H1 (cell line): ENCODE measurements around the gene LBP. TPM values are rescaled to one million over a fixed set of nuclear protein-coding genes. Genes with fewer than 3 reads are reported as not detected.

ENCODE experiments used
- CTCF ChIA-PET: fragments of 300-600 bp; sonication (Branson Sonifier 250); formaldehyde crosslinking; loops from one replicate; lab custom pipeline; 2021; ENCODE audit not compliant: partially characterized antibody; lab: Charles Lee
- POLR2A ChIA-PET: fragments of 300-600 bp; sonication (Branson Sonifier 250); formaldehyde crosslinking; loops from one replicate; lab custom pipeline; 2021; ENCODE audit warnings: inconsistent platforms; ENCODE audit not compliant: partially characterized antibody; lab: Charles Lee
- DNase-seq, 2 experiments: peaks; one replicate each; pipeline versions ENCODE4 v3.0.0 to v3.0.0-alpha.2; 2010 to 2022; ENCODE audit warnings: low spot score in 2 of 2, low read depth in 1 of 2, mixed read lengths in 1 of 2
- FAIRE-seq: peaks from 2 replicates; lab custom pipeline; 2011; peaks lifted over from hg19 to GRCh38; lab: Jason Lieb, UNC
- H2AFZ ChIP-seq: 2 replicates; pipeline ENCODE4 v1.8.1; 2012; ENCODE audit warnings: low read length, inconsistent platforms
- H2AK5ac ChIP-seq: 2 replicates; pipeline ENCODE4 v1.6.1; 2013; ENCODE audit warnings: low read depth, low read length
- H2BK120ac ChIP-seq: replicated peaks from 2 replicates; pipeline ENCODE3; 2013; ENCODE audit warnings: low read depth, low read length, inconsistent platforms
- H2BK12ac ChIP-seq: 2 replicates; pipeline ENCODE4 v1.6.1; 2013; ENCODE audit warnings: low read depth, low read length
- H2BK15ac ChIP-seq: 2 replicates; pipeline ENCODE4 v1.6.1; 2013; ENCODE audit warnings: low read length
- H2BK20ac ChIP-seq: 2 replicates; pipeline ENCODE4 v1.6.1; 2013; ENCODE audit warnings: low read length
- H2BK5ac ChIP-seq: 2 replicates; pipeline ENCODE4 v1.6.1; 2013; ENCODE audit warnings: low read depth, low read length
- H3K14ac ChIP-seq: 2 replicates; pipeline ENCODE4 v1.6.1; 2013; ENCODE audit warnings: inconsistent platforms; ENCODE audit not compliant: insufficient read length
- H3K18ac ChIP-seq: 2 replicates; pipeline ENCODE4 v1.6.1; 2013; ENCODE audit warnings: low read length; ENCODE audit errors: extremely low read depth
- H3K23ac ChIP-seq: 2 replicates; pipeline ENCODE4 v1.6.1; 2013; ENCODE audit warnings: inconsistent platforms; ENCODE audit not compliant: insufficient read length
- H3K23me2 ChIP-seq: 2 replicates; pipeline ENCODE4 v1.6.1; 2013; ENCODE audit warnings: low read depth, low read length
- H3K27ac ChIP-seq: 2 replicates; pipeline ENCODE4 v1.6.1; 2011; ENCODE audit warnings: low read depth, low read length, inconsistent platforms
- H3K27me3 ChIP-seq, 4 experiments: replicated peaks in 1 of 4; 1 replicate in 1 of 4; 2 replicates in 3 of 4; pipeline versions ENCODE4 v1.6.1 to v1.8.1; 2011 to 2013; ENCODE audit warnings: low read length in 3 of 4, mild to moderate bottlenecking in 3 of 4, inconsistent platforms in 2 of 4, mixed read lengths in 2 of 4, moderate library complexity in 1 of 4; ENCODE audit not compliant: control insufficient read depth in 3 of 4, insufficient read depth in 3 of 4; ENCODE audit errors: extremely low read depth in 1 of 4
- H3K36me3 ChIP-seq, 4 experiments: 2 replicates each; pipeline versions ENCODE4 v1.6.1 to v1.8.1; 2011 to 2013; ENCODE audit warnings: mild to moderate bottlenecking in 4 of 4, low read length in 3 of 4, moderate library complexity in 2 of 4, control low read depth in 1 of 4, inconsistent platforms in 1 of 4; ENCODE audit not compliant: insufficient read depth in 4 of 4, control insufficient read depth in 2 of 4
- H3K4ac ChIP-seq: replicated peaks from 2 replicates; pipeline ENCODE3; 2013; ENCODE audit warnings: low read length, low read depth, mixed read lengths, inconsistent platforms; ENCODE audit not compliant: insufficient read length
- H3K4me1 ChIP-seq, 4 experiments: replicated peaks in 1 of 4; 1 replicate in 1 of 4; 2 replicates in 3 of 4; pipeline versions ENCODE4 v1.6.1 to v1.8.1; 2011 to 2013; ENCODE audit warnings: low read length in 3 of 4, inconsistent platforms in 2 of 4, mixed read lengths in 1 of 4; ENCODE audit not compliant: insufficient read depth in 4 of 4, control insufficient read depth in 3 of 4
- H3K4me2 ChIP-seq, 2 experiments: 2 replicates each; pipeline versions ENCODE4 v1.6.1 to v1.8.1; 2011 to 2013; ENCODE audit warnings: low read depth in 2 of 2, low read length in 2 of 2, control low read depth in 1 of 2, inconsistent platforms in 1 of 2, mild to moderate bottlenecking in 1 of 2; ENCODE audit not compliant: insufficient read depth in 1 of 2
- H3K4me3 ChIP-seq, 4 experiments: fragments of 200-600, 300-600 bp in 1 of 4; sonication (generic), shearing (Covaris generic), sonication (Bioruptor Twin) in 1 of 4; 2 replicates each; pipeline versions ENCODE4 v1.5.1 to v1.8.1; 2011 to 2016; ENCODE audit warnings: low read length in 4 of 4, low read depth in 3 of 4, control low read depth in 2 of 4, inconsistent platforms in 2 of 4, mild to moderate bottlenecking in 2 of 4, mixed read lengths in 1 of 4, moderate library complexity in 1 of 4; ENCODE audit not compliant: insufficient read depth in 2 of 4; ENCODE audit errors: extremely low read depth in 1 of 4
- H3K56ac ChIP-seq: replicated peaks from 2 replicates; pipeline ENCODE3; 2013; ENCODE audit warnings: low read depth, mild to moderate bottlenecking, mixed read lengths, low read length, inconsistent platforms; ENCODE audit not compliant: insufficient read length
- H3K79me1 ChIP-seq: 2 replicates; pipeline ENCODE4 v1.6.1; 2013; ENCODE audit warnings: low read depth, low read length, control low read depth
- H3K79me2 ChIP-seq, 2 experiments: 2 replicates each; pipeline versions ENCODE4 v1.6.1 to v1.8.1; 2012 to 2013; ENCODE audit warnings: low read length in 2 of 2, mild to moderate bottlenecking in 2 of 2, inconsistent platforms in 1 of 2; ENCODE audit not compliant: insufficient read depth in 2 of 2, control insufficient read depth in 1 of 2
- H3K9ac ChIP-seq, 4 experiments: replicated peaks in 1 of 4; 1 replicate in 1 of 4; 2 replicates in 3 of 4; pipeline versions ENCODE4 v1.6.1 to v1.8.1; 2011 to 2013; ENCODE audit warnings: low read depth in 3 of 4, low read length in 3 of 4, control low read depth in 2 of 4, mild to moderate bottlenecking in 2 of 4, moderate library complexity in 2 of 4, inconsistent platforms in 1 of 4; ENCODE audit errors: extremely low read depth in 1 of 4
- H3K9me3 ChIP-seq, 2 experiments: 2 replicates each; pipeline versions ENCODE4 v1.6.1 to v1.8.1; 2012 to 2013; ENCODE audit warnings: mild to moderate bottlenecking in 2 of 2, moderate library complexity in 2 of 2, control low read depth in 1 of 2, inconsistent platforms in 1 of 2, low read depth in 1 of 2, low read length in 1 of 2, mixed read lengths in 1 of 2; ENCODE audit not compliant: insufficient read depth in 2 of 2
- H4K20me1 ChIP-seq, 2 experiments: replicated peaks in 1 of 2; 2 replicates each; pipeline versions ENCODE3 to v1.8.1; 2011 to 2013; ENCODE audit warnings: inconsistent platforms in 2 of 2, low read length in 2 of 2, mild to moderate bottlenecking in 1 of 2; ENCODE audit not compliant: insufficient read depth in 2 of 2, control insufficient read depth in 1 of 2
- H4K5ac ChIP-seq: 2 replicates; pipeline ENCODE4 v1.6.1; 2013; ENCODE audit warnings: low read length, low read depth, mixed read lengths, inconsistent platforms; ENCODE audit not compliant: insufficient read length
- H4K8ac ChIP-seq: 2 replicates; pipeline ENCODE4 v1.8.0; 2013; ENCODE audit warnings: mild to moderate bottlenecking, moderate library complexity, low read length, inconsistent platforms; ENCODE audit not compliant: insufficient read depth; ENCODE audit errors: extremely low read depth
- H4K91ac ChIP-seq: replicated peaks from 2 replicates; pipeline ENCODE3; 2013; ENCODE audit warnings: low read length, mixed read lengths, inconsistent platforms; ENCODE audit not compliant: insufficient read length
- POLR2AphosphoS5 ChIP-seq: IDR thresholded peaks from 2 replicates; pipeline ENCODE4 v1.6.1; 2011; ENCODE audit warnings: low read depth, low read length
- YY1 ChIP-seq: IDR thresholded peaks from 2 replicates; pipeline ENCODE4 v1.6.1; 2011; ENCODE audit warnings: low read depth, mild to moderate bottlenecking, low read length
- WGBS, 2 experiments: shearing (Covaris generic) in 1 of 2; methylation state at CpG; one replicate each; pipeline versions ENCODE4 v1.1.6 to v1.1.7; 2013 to 2015; ENCODE audit warnings: low lambda C conversion rate in 2 of 2, mixed read lengths in 2 of 2, inconsistent platforms in 1 of 2, low coverage in 1 of 2, missing lambda C conversion rate in 1 of 2; ENCODE audit not compliant: insufficient replicate concordance in 2 of 2, insufficient coverage in 1 of 2, insufficient read length in 1 of 2; ENCODE audit errors: extremely low coverage in 1 of 2, missing lambda C conversion rate in 1 of 2; 5-methylcytosine and 5-hydroxymethylcytosine counted together
- polyA plus RNA-seq, 7 experiments: library from polyadenylated mRNA; depleted of rRNA in 3 of 7; stranded (reverse) in 5 of 7; unstranded in 2 of 7; fragments of >200 nt in 5 of 7; fragments of 200-250 nt in 2 of 7; gene quantifications; 1 replicate in 5 of 7; 2 replicates in 1 of 7; 4 replicates in 1 of 7; pipeline versions ENCODE4 v1.2.1 to v1.2.3, GENCODE V29; 2011 to 2013; ENCODE audit warnings: missing spikeins in 2 of 7, mixed read lengths in 2 of 7
- total RNA-seq: library from RNA; stranded (reverse); fragmentation: NEBNext Ultra II Directional; extraction: Animal tissue kit (Norgen Biotek cat#: 25700); gene quantifications from 2 replicates; pipeline ENCODE4 v1.2.1, GENCODE V29; 2021

The LBP gene
- total and polyA plus RNA-seq, 2 of the 8 experiments (the other 6 are each of a cell fraction or from before 2014, with no cell fraction given), result 0.60 to 0.63 TPM

- TF ChIP-seq POLR2AphosphoS5 (peak; percentile 43; the same call in 1 of the 2 replicates), YY1 (no peak)
- TF ChIP-seq, all 59 proteins: peak for 1
These were observed 78.1 kb downstream of the LBP start for GRCh38 chr20:38424401-38424800.

More at GRCh38 chr20:38424401-38424800, 78.1 kb downstream of the LBP start:
- Histone ChIP-seq H2AK5ac (no peak overlapping the region), H2AFZ (no peak overlapping the region), H4K5ac (no peak overlapping the region), H3K56ac (no peak overlapping the region), H3K9me3 (no peaks in the 10 kb centered on the region), H3K79me2 (peaks cover 3 to 59% of the 10 kb centered on the region in 2 experiments; a peak in 3 of 4 replicates), H2BK15ac (no peak overlapping the region), H3K18ac (no peak overlapping the region), H3K23ac (no peak overlapping the region), H3K4me3 (no peak overlapping the region), H2BK5ac (no peak overlapping the region), H3K79me1 (peaks cover 22% of the 10 kb centered on the region), H3K4me1 (no peaks in the 10 kb centered on the region), H3K4ac (no peak overlapping the region), H4K8ac (no peak overlapping the region), H3K14ac (no peak overlapping the region), H4K20me1 (peaks cover 23 to 50% of the 10 kb centered on the region in 2 experiments), H3K9ac (no peak overlapping the region), H3K23me2 (no peaks in the 10 kb centered on the region; the same call in 1 of the 2 replicates), H3K27ac (no peak overlapping the region), H2BK20ac (no peak overlapping the region), H4K91ac (no peak overlapping the region), H3K4me2 (no peak overlapping the region), H3K27me3 (no peaks in the 10 kb centered on the region), H3K36me3 (peaks cover 87 to 100% (median 98%) of the 10 kb centered on the region in 4 experiments), H2BK120ac (no peak overlapping the region), H2BK12ac (no peak overlapping the region)
- FAIRE-seq (no peak), DNase-seq (no peak)
- WGBS, 2 experiments, result 94% methylated on average over 1 of the region's 1 CpG; no CpG with 5 or more reads in 1 of the 2 experiments
- ChIA-PET CTCF (interaction anchor here (0.9 to 4.1 kb wide), 7 partner anchors 8 to 87 kb away, joined by 3 to 15 read pairs (median 5); partner anchors contain the start of gene SNHG17), POLR2A (interaction anchor here (0.7 to 17.6 kb wide), 9 partner anchors 5 to 107 kb away, joined by 3 to 420 read pairs (median 6); partner anchors contain the start of genes RALGAPB and SNHG17)
